Endodermal cell (in vitro differentiated cells): ENCODE data around the gene ZNF227. TPM values are rescaled to one million over a fixed set of nuclear protein-coding genes. Genes with fewer than 3 reads are reported as not detected.
A peak's percentile ranks its signal among the peaks of the same experiment; 100 is the strongest.
"Not testable (repeated sequence)": the region's sequence is repeated elsewhere in the genome, so short reads cannot be mapped to it uniquely, and the experiment has no call there.

ENCODE experiments used
- DNase-seq: peaks from one replicate; pipeline ENCODE4 v3.0.0-alpha.2; 2017
- H3K27ac ChIP-seq: 2 replicates; pipeline ENCODE4 v1.5.1; 2013; ENCODE audit warnings: mild to moderate bottlenecking, low read depth, low read length, moderate library complexity
- H3K27me3 ChIP-seq: 2 replicates; pipeline ENCODE4 v1.6.1; 2013; ENCODE audit warnings: mild to moderate bottlenecking, low read length, moderate library complexity; ENCODE audit not compliant: insufficient read depth, control insufficient read depth, poor library complexity, severe bottlenecking
- H3K36me3 ChIP-seq: 2 replicates; pipeline ENCODE4 v1.7.0; 2013; ENCODE audit warnings: mild to moderate bottlenecking, low read length, moderate library complexity; ENCODE audit not compliant: control insufficient read depth, insufficient read depth
- H3K4me1 ChIP-seq: one replicate; pipeline ENCODE4 v1.7.0; 2013; ENCODE audit warnings: low read length; ENCODE audit not compliant: control insufficient read depth, insufficient read depth
- H3K4me3 ChIP-seq: 2 replicates; pipeline ENCODE4 v1.5.1; 2013; ENCODE audit warnings: mild to moderate bottlenecking, low read length, moderate library complexity
- H3K9ac ChIP-seq: 2 replicates; pipeline ENCODE4 v1.6.1; 2013; ENCODE audit warnings: mild to moderate bottlenecking, low read length, moderate library complexity; ENCODE audit not compliant: poor library complexity, severe bottlenecking; ENCODE audit errors: extremely low read depth
- H3K9me3 ChIP-seq: 2 replicates; pipeline ENCODE4 v1.6.1; 2013; ENCODE audit warnings: mild to moderate bottlenecking, low read length, moderate library complexity; ENCODE audit not compliant: control insufficient read depth
- H3K27ac Mint-ChIP-seq: 2 replicates; pipeline ENCODE4 v1.8.0; 2020; ENCODE audit warnings: mixed read lengths
- H3K27me3 Mint-ChIP-seq: 2 replicates; pipeline ENCODE4 v1.8.0; 2021; ENCODE audit warnings: mild to moderate bottlenecking, mixed read lengths; ENCODE audit not compliant: insufficient read depth
- H3K36me3 Mint-ChIP-seq: 2 replicates; pipeline ENCODE4 v1.8.0; 2020; ENCODE audit warnings: low read depth, mixed read lengths
- H3K4me1 Mint-ChIP-seq: 2 replicates; pipeline ENCODE4 v1.8.0; 2020; ENCODE audit warnings: mixed read lengths
- H3K4me3 Mint-ChIP-seq: 2 replicates; pipeline ENCODE4 v1.8.0; 2020; ENCODE audit warnings: mild to moderate bottlenecking, moderate library complexity, mixed read lengths
- H3K9me3 Mint-ChIP-seq: 2 replicates; pipeline ENCODE4 v1.8.0; 2020; ENCODE audit warnings: mild to moderate bottlenecking, mixed read lengths
- WGBS, 2 experiments: methylation state at CpG; one replicate each; pipeline versions ENCODE4 v1.1.5 to v1.1.7; 2013; ENCODE audit warnings: missing lambda C conversion rate in 2 of 2, mixed read lengths in 1 of 2; ENCODE audit not compliant: insufficient coverage in 1 of 2, insufficient read length in 1 of 2; 5-methylcytosine and 5-hydroxymethylcytosine counted together
- total RNA-seq, 2 donors: library from RNA; stranded (reverse); fragmentation: NEBNext Ultra II Directional in 1 of 2; extraction: Animal tissue kit (Norgen Biotek cat#: 25700) in 1 of 2; gene quantifications; 2 replicates in 1 of 2; 3 replicates in 1 of 2; pipeline ENCODE4 v1.2.1, GENCODE V29; 2021
- TF ChIP-seq, protein P1 (sequence below): fragments of 200-600 bp; sonication (generic); conservative IDR thresholded peaks from 2 replicates; pipeline ENCODE4 v1.5.0; 2021; ENCODE audit warnings: antibody characterized with exemption, mild to moderate bottlenecking

ZNF227 gene
- total RNA-seq, 2 donors from 2014 or later, result 27.6 to 27.8 TPM

DNA sequence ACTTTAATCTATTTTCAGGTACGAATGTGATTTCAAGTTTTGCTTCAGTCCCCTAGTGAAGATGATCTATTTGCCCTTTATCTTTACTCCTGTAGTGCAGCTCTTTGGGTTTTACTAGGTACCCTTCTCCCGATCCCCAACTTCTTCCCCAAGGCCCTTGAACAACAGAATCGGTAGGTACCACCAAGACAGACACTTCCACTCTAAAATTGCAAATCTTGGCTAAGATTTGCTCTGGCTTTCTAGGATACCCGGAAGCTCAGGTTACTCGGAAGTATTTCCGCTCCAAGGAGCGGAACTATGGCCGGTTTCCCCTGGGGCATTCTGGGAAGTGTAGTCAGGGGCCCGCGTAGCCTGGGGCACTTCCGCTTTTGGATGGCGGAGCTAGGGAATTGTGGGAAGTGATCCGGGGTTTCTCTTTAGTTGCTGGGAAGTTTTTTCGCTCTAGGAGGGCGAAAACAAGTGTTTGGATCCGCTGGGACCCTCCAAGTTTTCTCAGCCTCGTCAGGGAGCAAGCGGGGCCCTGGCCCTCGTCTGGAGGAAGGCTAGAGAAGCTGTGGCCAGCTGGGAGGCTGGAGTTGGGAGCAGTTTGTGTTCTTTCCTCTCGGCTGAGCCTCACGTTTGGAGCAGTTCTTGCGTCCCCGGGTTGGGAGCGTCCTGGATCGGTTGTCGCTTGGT lies 5.1 kb upstream of the ZNF227 start:
- TF ChIP-seq, protein P1, sequence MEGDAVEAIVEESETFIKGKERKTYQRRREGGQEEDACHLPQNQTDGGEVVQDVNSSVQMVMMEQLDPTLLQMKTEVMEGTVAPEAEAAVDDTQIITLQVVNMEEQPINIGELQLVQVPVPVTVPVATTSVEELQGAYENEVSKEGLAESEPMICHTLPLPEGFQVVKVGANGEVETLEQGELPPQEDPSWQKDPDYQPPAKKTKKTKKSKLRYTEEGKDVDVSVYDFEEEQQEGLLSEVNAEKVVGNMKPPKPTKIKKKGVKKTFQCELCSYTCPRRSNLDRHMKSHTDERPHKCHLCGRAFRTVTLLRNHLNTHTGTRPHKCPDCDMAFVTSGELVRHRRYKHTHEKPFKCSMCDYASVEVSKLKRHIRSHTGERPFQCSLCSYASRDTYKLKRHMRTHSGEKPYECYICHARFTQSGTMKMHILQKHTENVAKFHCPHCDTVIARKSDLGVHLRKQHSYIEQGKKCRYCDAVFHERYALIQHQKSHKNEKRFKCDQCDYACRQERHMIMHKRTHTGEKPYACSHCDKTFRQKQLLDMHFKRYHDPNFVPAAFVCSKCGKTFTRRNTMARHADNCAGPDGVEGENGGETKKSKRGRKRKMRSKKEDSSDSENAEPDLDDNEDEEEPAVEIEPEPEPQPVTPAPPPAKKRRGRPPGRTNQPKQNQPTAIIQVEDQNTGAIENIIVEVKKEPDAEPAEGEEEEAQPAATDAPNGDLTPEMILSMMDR, result no peak
- peaks cover 48% of the 10 kb centered on the region for H3K27me3 Mint-ChIP-seq
- peak overlapping the region; percentile 70 for H3K27ac ChIP-seq
- no peaks in the 10 kb centered on the region for H3K4me1 ChIP-seq
- peaks cover 21% of the 10 kb centered on the region for H3K9me3 ChIP-seq
- peak; percentile 95 for DNase-seq
- H3K27me3 ChIP-seq, result peaks cover 24% of the 10 kb centered on the region
- no peaks in the 10 kb centered on the region for H3K36me3 ChIP-seq
- peak overlapping the region; percentile 99 for H3K4me3 ChIP-seq
- no peaks in the 10 kb centered on the region for H3K4me1 Mint-ChIP-seq
- H3K27ac Mint-ChIP-seq, result peak overlapping the region; percentile 96
- peaks cover 27% of the 10 kb centered on the region for H3K9me3 Mint-ChIP-seq
- WGBS, 2 experiments, result 6 to 10% methylated on average over 18 to 26 of the region's 26 CpGs
- H3K9ac ChIP-seq, result peak overlapping the region; percentile 72
- H3K36me3 Mint-ChIP-seq, result peaks cover 3% of the 10 kb centered on the region
- H3K4me3 Mint-ChIP-seq, result peak overlapping the region; percentile 84

DNA sequence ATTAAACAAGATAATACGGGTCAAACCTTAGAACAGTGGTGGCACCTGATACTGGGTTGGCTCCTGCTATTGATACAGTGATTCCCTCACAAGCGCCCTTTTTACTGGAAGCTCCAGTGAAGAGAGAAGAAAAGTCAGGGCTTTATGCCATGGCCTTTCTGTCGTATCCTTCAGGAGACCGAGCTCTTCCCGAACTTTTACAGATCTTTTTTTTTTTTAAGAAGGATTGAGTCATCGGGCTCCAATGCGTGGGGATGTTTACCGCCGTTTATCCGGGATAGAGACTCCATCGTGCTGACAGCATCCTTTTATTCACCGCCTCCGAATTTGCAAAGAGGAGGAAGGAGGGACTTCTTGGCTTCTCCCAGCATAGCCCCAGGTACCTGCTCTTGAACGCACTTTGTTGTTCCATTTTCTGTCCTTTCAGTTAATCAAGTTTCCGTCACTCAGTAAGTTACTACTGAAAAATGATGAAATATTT lies 574 bp downstream of the ZNF227 start:
- peak overlapping the region; percentile 92 for H3K27ac Mint-ChIP-seq
- peaks cover 6% of the 10 kb centered on the region for H3K4me1 Mint-ChIP-seq
- DNase-seq, result peak; percentile 51
- peak overlapping the region; percentile 94 for H3K4me3 Mint-ChIP-seq
- Histone ChIP-seq H3K36me3 (peaks cover 27% of the 10 kb centered on the region), H3K27ac (peak overlapping the region; percentile 63), H3K4me3 (peak overlapping the region; percentile 97), H3K9me3 (no peaks in the 10 kb centered on the region), H3K9ac (peak overlapping the region; percentile 70), H3K27me3 (peaks cover 7% of the 10 kb centered on the region), H3K4me1 (no peaks in the 10 kb centered on the region)
- H3K27me3 Mint-ChIP-seq, result peaks cover 15% of the 10 kb centered on the region
- TF ChIP-seq, protein P1, result no peak
- no peaks in the 10 kb centered on the region for H3K9me3 Mint-ChIP-seq
- WGBS, 2 experiments, result 0 to 6% methylated on average over 12 to 15 of the region's 15 CpGs
- peaks cover 30% of the 10 kb centered on the region for H3K36me3 Mint-ChIP-seq

DNA sequence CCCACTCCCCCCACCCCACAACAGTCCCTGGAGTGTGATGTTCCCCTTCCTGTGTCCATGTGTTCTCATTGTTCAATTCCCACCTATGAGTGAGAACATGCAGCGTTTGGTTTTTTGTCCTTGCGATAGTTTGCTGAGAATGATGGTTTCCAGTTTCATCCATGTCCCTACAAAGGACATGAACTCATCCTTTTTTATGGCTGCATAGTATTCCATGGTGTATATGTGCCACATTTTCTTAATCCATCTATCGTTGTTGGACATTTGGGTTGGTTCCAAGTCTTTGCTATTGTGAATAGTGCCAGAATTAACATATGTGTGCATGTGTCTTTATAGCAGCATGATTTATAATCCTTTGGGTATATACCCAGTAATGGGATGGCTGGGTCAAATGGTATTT lies 7.6 kb downstream of the ZNF227 start:
- H3K27ac ChIP-seq, H3K27ac Mint-ChIP-seq, H3K4me3 Mint-ChIP-seq, H3K27me3 ChIP-seq, H3K4me1 Mint-ChIP-seq, H3K9me3 ChIP-seq, H3K9ac ChIP-seq, H3K27me3 Mint-ChIP-seq, DNase-seq, H3K4me3 ChIP-seq, H3K4me1 ChIP-seq: not testable (repeated sequence)
- WGBS, 2 experiments, result 80 to 90% methylated on average over 1 of the region's 3 CpGs
- peaks cover 38% of the 10 kb centered on the region for H3K36me3 ChIP-seq
- H3K36me3 Mint-ChIP-seq, result peaks cover 66% of the 10 kb centered on the region
- H3K9me3 Mint-ChIP-seq, result peaks cover 36% of the 10 kb centered on the region

DNA sequence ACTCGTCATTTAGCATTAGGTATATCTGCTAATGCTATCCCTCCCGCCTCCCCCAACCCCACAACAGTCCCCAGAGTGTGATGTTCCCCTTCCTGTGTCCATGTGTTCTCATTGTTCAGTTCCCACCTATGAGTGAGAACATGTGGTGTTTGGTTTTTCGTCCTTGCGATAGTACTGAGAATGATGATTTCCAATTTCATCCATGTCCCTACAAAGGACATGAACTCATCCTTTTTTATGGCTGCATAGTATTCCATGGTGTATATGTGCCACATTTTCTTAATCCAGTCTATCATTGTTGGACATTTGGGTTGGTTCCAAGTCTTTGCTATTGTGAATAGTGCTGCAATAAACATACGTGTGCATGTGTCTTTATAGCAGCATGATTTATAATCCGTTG lies 8.4 kb downstream of the ZNF227 start:
- H3K4me1 Mint-ChIP-seq, H3K4me3 Mint-ChIP-seq, DNase-seq, H3K9ac ChIP-seq, H3K27me3 Mint-ChIP-seq, H3K27ac Mint-ChIP-seq, H3K27ac ChIP-seq, H3K4me3 ChIP-seq, H3K9me3 ChIP-seq, H3K4me1 ChIP-seq, H3K27me3 ChIP-seq: not testable (repeated sequence)
- H3K36me3 ChIP-seq, result peaks cover 34% of the 10 kb centered on the region
- H3K36me3 Mint-ChIP-seq, result peaks cover 67% of the 10 kb centered on the region
- 88 to 91% methylated on average over 3 of the region's 6 CpGs for WGBS, 2 experiments
- H3K9me3 Mint-ChIP-seq, result peaks cover 44% of the 10 kb centered on the region

DNA sequence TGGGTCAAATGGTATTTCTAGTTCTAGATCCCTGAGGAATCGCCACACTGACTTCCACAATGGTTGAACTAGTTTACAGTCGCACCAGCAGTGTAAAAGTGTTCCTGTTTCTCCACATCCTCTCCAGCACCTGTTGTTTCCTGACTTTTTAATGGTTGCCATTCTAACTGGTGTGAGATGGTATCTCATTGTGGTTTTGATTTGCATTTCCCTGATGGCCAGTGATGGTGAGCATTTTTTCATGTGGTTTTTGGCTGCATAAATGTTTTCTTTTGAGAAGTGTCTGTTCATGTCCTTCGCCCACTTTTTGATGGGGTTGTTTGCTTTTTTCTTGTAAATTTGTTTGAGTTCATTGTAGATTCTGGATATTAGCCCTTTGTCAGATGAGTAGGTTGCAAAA lies 9.0 kb downstream of the ZNF227 start:
- not testable (repeated sequence) for DNase-seq, H3K27me3 ChIP-seq, H3K4me3 Mint-ChIP-seq, H3K4me3 ChIP-seq, H3K27ac ChIP-seq, H3K4me1 Mint-ChIP-seq, H3K9ac ChIP-seq, H3K4me1 ChIP-seq, H3K27ac Mint-ChIP-seq, H3K27me3 Mint-ChIP-seq, H3K9me3 ChIP-seq
- Mint-ChIP-seq H3K36me3 (peaks cover 69% of the 10 kb centered on the region), H3K9me3 (peaks cover 49% of the 10 kb centered on the region)
- WGBS, 2 experiments, result 100% methylated on average over 1 of the region's 3 CpGs; no CpG with 5 or more reads in 1 of the 2 experiments
- peaks cover 30% of the 10 kb centered on the region for H3K36me3 ChIP-seq
